HepG2 (cell line): ENCODE measurements around the gene MON1A.

ENCODE experiments used
- CTCF ChIP-seq: sonication (generic); formaldehyde crosslinking; IDR thresholded peaks from 2 replicates; pipeline ENCODE4 v1.5.0; 2020; ENCODE audit warnings: mild to moderate bottlenecking, missing genetic modification reagents, moderate library complexity
- DMAP1 ChIP-seq: IDR thresholded peaks from 2 replicates; pipeline ENCODE4 v1.6.1; 2016
- GLI4 ChIP-seq: sonication (generic); formaldehyde crosslinking; IDR thresholded peaks from 2 replicates; pipeline ENCODE4 v1.5.1; 2020; ENCODE audit warnings: missing genetic modification reagents, mild to moderate bottlenecking, moderate library complexity, borderline replicate concordance
- HDAC1 ChIP-seq: sonication (generic); formaldehyde crosslinking; IDR thresholded peaks from 2 replicates; pipeline ENCODE4 v1.5.1; 2020; ENCODE audit warnings: mild to moderate bottlenecking, missing genetic modification reagents
- JDP2 ChIP-seq: sonication (generic); formaldehyde crosslinking; IDR thresholded peaks from 2 replicates; pipeline ENCODE4 v1.8.1; 2022; ENCODE audit warnings: missing genetic modification reagents, borderline replicate concordance
- KAT2B ChIP-seq: fragments of 150-350 bp; IDR thresholded peaks from 2 replicates; pipeline ENCODE4 v1.6.1; 2014; ENCODE audit warnings: low read depth, low read length, borderline replicate concordance
- POLR2A ChIP-seq, 2 experiments: IDR thresholded peaks; 2 replicates each; pipeline ENCODE4 v1.6.1; 2011; ENCODE audit warnings: low read depth in 2 of 2, low read length in 2 of 2, mild to moderate bottlenecking in 1 of 2, moderate library complexity in 1 of 2; ENCODE audit not compliant: insufficient read depth in 1 of 2
- TBP ChIP-seq: sonication (generic); formaldehyde crosslinking; IDR thresholded peaks from 2 replicates; pipeline ENCODE4 v1.5.0; 2020; ENCODE audit warnings: missing genetic modification reagents
- TCF7 ChIP-seq: sonication (generic); IDR thresholded peaks from 2 replicates; pipeline ENCODE4 v1.6.1; 2016; ENCODE audit warnings: antibody characterized with exemption, low read depth
- THAP7 ChIP-seq: sonication (generic); formaldehyde crosslinking; IDR thresholded peaks from 2 replicates; pipeline ENCODE4 v1.8.1; 2023; ENCODE audit warnings: mild to moderate bottlenecking, missing genetic modification reagents
- ZNF512 ChIP-seq: sonication (generic); formaldehyde crosslinking; IDR thresholded peaks from 2 replicates; pipeline ENCODE4 v1.4.0; 2020; ENCODE audit warnings: mild to moderate bottlenecking, missing genetic modification reagents
- TF ChIP-seq, protein P1 (sequence below): sonication (generic); formaldehyde crosslinking; IDR thresholded peaks from 2 replicates; pipeline ENCODE4 v1.4.0; 2020; ENCODE audit warnings: mild to moderate bottlenecking, missing genetic modification reagents
- TF ChIP-seq, protein P2 (sequence below): sonication (generic); formaldehyde crosslinking; IDR thresholded peaks from 2 replicates; pipeline ENCODE4 v1.5.0; 2020; ENCODE audit warnings: missing genetic modification reagents

DNA sequence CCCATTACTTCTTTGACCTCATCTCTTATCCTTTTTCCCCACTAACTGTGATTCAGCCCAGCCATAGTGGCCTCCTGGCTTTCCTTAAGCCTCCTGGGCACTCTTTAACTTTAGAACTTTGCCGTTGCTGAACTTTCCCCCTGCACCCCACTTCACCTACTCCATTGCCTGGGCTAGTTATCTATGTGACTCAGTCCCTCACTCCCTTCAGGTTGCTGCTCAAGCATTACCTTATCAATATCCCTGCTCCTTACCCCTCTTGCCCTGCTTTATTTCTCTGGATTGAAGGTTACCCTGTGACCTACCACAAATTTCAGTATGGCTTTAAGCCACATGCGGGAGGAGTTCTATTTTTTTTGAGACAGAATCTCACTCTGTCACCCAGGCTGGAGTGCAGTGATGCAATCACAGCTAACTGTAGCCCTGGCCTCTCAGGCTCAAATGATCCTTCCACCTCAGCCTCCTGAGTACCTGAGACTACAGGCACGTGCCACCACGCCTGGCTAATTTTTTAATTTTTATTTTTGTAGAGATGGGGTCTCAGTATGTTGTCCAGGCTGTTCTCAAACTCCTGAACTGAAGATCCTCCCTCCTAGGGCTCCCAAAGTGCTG, 3.4 kb downstream of the MON1A start:
- TF ChIP-seq POLR2A (IDR thresholded peaks at IDR 0.05; ENCODE audit: insufficient read depth in 1 of 2, low read depth in 2 of 2, low read length in 2 of 2) (no peak), THAP7 (CRISPR knock-in tag) (no peak), ZNF512 (CRISPR knock-in tag) (no peak), CTCF (no peak), DMAP1 (CRISPR knock-in tag) (no peak), GLI4 (CRISPR knock-in tag) (no peak), TCF7 (no peak), KAT2B (no peak), JDP2 (no peak), HDAC1 (CRISPR knock-in tag) (no peak), TBP (CRISPR knock-in tag) (no peak)
- TF ChIP-seq, protein P1, sequence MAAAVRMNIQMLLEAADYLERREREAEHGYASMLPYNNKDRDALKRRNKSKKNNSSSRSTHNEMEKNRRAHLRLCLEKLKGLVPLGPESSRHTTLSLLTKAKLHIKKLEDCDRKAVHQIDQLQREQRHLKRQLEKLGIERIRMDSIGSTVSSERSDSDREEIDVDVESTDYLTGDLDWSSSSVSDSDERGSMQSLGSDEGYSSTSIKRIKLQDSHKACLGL (CRISPR knock-in tag): no peak
- TF ChIP-seq, protein P2, sequence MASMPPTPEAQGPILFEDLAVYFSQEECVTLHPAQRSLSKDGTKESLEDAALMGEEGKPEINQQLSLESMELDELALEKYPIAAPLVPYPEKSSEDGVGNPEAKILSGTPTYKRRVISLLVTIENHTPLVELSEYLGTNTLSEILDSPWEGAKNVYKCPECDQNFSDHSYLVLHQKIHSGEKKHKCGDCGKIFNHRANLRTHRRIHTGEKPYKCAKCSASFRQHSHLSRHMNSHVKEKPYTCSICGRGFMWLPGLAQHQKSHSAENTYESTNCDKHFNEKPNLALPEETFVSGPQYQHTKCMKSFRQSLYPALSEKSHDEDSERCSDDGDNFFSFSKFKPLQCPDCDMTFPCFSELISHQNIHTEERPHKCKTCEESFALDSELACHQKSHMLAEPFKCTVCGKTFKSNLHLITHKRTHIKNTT (CRISPR knock-in tag): no peak
